Activated CD4-positive, alpha-beta T cell treated with anti-CD3 and anti-CD28 coated beads for 48 hours (primary cell): ENCODE data around the gene IL1R2.
A peak's percentile ranks its signal among the peaks of the same experiment; 100 is the strongest.

Source experiments
- DNase-seq: peaks from one replicate; pipeline ENCODE4 v3.0.0-alpha.2; 2020

The IL1R2 gene

GRCh38 chr2:101991721-101992145 lies at the start of gene IL1R2:
Gene IL1R2, plus strand, starts transcription at chr2:101991960. Its CDS starts 16,616 bp downstream, at chr2:102008576.
- no peak for DNase-seq

- no peak for DNase-seq
Observed at GRCh38 chr2:101942851-101943250, 48.9 kb upstream of the IL1R2 start.

- DNase-seq, result no peak
Observed at GRCh38 chr2:101946372-101947039, 45.3 kb upstream of the IL1R2 start.

- DNase-seq, result no peak
Observed at GRCh38 chr2:101947374-101947773, 44.4 kb upstream of the IL1R2 start.

GRCh38 chr2:101948625-101949155 lies 43.1 kb upstream of the IL1R2 start:
- no peak for DNase-seq

- DNase-seq, result peak; percentile 19
Observed at GRCh38 chr2:101949304-101949703, 42.5 kb upstream of the IL1R2 start.

GRCh38 chr2:101951296-101951695 lies 40.5 kb upstream of the IL1R2 start:
- DNase-seq, result no peak

- no peak for DNase-seq
Observed at GRCh38 chr2:101952551-101952950, 39.2 kb upstream of the IL1R2 start.

GRCh38 chr2:101956465-101957438 lies 35.0 kb upstream of the IL1R2 start:
- no peak for DNase-seq

- DNase-seq, result no peak
Observed at GRCh38 chr2:101958061-101958460, 33.7 kb upstream of the IL1R2 start.

GRCh38 chr2:101960819-101961337 lies 30.9 kb upstream of the IL1R2 start:
- no peak for DNase-seq

GRCh38 chr2:101961338-101962191 lies 30.2 kb upstream of the IL1R2 start:
- no peak for DNase-seq

GRCh38 chr2:101962309-101962708 lies 29.5 kb upstream of the IL1R2 start:
- DNase-seq, result no peak

GRCh38 chr2:101963198-101963597 lies 28.6 kb upstream of the IL1R2 start:
- no peak for DNase-seq

- no peak for DNase-seq
Observed at GRCh38 chr2:101967826-101968513, 23.8 kb upstream of the IL1R2 start.

- DNase-seq, result no peak
Observed at GRCh38 chr2:101969723-101970122, 22.0 kb upstream of the IL1R2 start.

- no peak for DNase-seq
Observed at GRCh38 chr2:101970901-101971300, 20.9 kb upstream of the IL1R2 start.

GRCh38 chr2:101971836-101972235 lies 19.9 kb upstream of the IL1R2 start:
- no peak for DNase-seq

- DNase-seq, result no peak
Observed at GRCh38 chr2:101972621-101973434, 18.9 kb upstream of the IL1R2 start.

GRCh38 chr2:101974663-101975062 lies 17.1 kb upstream of the IL1R2 start:
- DNase-seq, result no peak
